ENCODE measurements around the gene SPTBN1.

Gene SPTBN1

DNA sequence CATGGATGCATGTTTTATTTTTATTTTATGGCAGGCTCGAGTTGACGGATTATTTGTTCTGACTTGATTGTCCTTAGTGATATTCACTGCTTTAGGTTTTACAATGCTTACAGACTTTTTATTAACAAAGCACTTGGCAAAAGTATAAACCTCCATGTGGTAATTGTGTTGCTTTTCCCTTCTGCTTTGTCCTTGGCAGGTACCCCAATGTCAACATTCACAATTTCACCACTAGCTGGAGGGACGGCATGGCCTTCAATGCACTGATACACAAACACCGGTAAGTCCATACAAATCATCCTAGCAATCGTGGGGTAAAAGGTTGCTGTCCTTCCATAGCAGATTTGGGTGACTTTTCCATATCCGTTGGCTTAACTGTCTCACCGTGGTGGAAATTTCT lies 161.3 kb downstream of the SPTBN1 start:
- DNase-seq = no peak

DNA sequence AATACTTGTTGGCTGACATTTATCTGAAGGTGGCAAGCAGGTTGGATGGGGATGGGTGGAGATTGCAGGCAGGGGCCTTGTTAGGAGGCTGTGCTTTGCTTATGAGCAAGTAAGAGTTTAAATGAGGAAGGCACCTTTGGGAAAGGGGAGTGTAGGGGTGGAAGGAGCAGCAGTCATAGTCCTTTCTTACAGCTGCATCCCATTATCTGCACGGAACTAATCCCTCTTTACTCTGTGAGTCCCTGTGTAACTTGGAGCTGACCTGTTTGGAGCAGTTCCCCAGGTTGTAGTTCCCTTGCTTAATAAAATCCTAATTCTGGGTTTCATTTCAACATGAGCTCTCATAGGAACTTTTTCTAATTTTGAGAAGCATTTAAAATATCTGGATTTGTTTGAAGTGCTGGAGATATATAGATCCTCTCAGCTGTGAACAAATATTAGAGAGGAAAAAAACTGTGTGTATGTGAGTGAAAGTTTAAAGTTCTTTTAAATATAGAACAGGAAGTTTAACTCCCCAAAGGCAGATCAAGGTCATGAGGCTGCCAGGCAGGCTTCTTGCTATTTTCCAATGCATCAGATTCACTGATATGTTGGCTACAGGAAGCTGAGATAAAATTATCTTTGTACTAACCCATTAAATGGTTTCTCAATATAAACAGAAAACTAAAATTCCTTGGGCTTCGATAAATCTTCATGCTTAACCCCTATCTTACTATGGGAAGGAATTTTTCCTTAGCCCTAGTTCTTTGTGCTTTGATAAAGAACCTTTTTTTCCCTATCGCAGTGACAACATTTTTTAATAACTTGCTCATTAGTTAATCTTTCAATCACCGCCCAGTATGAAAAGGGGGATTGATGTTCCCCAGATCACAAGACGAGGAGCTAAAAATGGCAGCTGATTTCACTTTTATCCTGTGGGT lies 162.8 kb downstream of the SPTBN1 start:
- DNase-seq = no peak

GRCh38 chr2:54619660-54620231 lies 163.6 kb downstream of the SPTBN1 start:
- no peak for DNase-seq

DNA sequence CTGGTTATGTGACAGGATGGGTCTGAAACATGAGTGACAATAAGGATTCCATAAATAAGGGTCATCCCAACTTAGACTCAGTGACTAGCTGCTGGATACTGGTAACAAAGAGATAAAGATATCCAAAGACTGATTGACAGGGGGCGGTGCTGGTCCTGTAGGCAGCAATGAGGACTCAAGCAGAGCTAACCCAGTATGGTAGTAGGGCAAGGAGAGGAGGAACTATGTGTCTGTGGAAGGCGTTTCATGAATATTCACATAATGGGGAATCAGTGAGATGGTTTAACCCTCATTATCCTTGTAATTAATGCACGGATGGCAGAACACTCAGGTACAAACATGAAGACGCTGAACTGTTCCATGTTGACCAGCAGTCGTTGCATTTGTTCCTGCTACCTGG lies 164.8 kb downstream of the SPTBN1 start:
- no peak for DNase-seq

- no peak for DNase-seq
These were observed 168.5 kb downstream of the SPTBN1 start for GRCh38 chr2:54624591-54625071.

- DNase-seq = no peak
These were observed 170.0 kb downstream of the SPTBN1 start for GRCh38 chr2:54626131-54626530.

DNA sequence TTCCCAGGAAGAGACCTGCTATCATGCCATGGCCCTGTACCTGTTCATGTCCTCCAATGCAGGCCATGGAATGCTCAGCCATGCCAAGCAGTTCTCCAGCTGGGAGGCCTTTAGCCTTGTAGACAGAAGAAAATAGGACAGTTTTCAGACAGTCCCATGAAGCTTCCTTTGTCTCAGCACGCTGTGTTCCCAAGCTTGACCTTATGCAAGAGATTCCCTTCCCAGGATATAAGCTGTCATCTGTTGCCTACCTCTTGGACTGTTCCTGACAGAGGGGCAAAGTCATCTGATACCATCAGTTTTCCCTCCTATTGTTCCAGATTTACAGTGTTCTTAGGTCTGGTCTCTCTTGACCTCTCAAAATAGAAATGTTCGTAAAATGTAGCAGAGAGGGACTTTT lies 170.8 kb downstream of the SPTBN1 start:
- no peak for DNase-seq

DNA sequence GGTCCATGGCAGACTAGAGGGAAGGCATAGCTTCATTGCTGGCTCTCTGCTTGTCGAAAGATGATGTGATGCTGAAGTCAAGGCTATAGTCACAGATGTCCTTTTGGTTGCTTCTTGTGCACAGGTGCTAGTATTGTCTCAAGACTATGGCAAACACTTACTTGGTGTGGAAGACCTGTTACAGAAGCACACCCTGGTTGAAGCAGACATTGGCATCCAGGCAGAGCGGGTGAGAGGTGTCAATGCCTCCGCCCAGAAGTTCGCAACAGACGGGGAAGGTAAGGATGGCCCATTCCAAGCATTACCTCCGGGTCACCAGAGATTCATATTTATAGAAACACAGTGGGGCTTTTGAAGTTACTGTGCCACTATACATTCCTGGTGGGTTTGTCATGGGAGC lies 171.8 kb downstream of the SPTBN1 start:
- DNase-seq = no peak

- DNase-seq = no peak
These were observed 172.3 kb downstream of the SPTBN1 start for GRCh38 chr2:54628418-54628817.

DNA sequence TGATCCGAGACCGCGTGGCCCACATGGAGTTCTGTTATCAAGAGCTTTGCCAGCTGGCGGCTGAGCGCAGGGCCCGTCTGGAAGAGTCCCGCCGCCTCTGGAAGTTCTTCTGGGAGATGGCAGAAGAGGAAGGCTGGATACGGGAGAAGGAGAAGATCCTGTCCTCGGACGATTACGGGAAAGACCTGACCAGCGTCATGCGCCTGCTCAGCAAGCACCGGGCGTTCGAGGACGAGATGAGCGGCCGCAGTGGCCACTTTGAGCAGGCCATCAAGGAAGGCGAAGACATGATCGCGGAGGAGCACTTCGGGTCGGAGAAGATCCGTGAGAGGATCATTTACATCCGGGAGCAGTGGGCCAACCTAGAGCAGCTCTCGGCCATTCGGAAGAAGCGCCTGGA lies 172.8 kb downstream of the SPTBN1 start:
- DNase-seq = no peak

GRCh38 chr2:54629390-54629789 lies 173.3 kb downstream of the SPTBN1 start:
- DNase-seq = no peak

DNA sequence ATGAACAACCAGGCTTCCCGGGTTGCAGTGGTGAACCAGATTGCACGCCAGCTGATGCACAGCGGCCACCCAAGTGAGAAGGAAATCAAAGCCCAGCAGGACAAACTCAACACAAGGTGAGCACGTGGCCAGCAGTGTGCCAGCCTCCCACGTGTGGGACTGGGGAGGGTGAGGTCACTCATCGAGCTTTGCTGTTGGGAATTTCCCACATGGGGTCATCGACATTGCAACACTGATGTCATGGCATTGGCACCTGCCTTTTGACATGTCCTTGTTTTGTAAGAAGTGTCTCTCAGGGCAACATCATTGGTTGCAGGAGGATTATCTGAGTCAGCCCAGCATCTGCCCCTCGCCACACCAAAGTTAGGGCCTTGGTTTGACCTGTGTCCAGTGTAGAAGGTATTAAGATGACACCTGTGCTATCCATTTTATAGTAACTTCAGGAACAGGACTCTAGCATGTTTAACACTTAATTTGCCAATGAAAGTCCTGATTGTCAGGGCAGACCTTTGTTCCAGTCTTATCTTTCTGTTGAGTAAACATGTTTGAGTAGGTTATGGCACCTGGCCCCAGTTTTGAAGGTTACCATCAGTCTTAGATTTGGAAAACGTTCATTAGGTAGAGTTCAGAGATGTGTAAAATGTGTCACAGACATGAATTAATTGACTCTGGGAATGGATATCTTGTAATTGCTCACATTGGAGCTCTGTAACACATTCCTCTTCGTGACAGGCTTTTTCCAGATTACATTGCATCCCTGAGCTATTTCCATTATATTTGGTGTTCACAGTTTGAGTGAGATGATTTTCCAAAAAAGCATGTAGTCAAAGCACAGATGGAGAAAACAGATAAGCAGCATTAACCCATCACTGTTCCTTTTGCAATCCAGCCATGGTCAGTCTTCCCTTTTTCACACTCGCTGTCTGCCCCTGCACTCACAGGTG lies 174.1 kb downstream of the SPTBN1 start:
- no peak for DNase-seq

GRCh38 chr2:54630858-54631497 lies 174.9 kb downstream of the SPTBN1 start:
- no peak for DNase-seq

DNA sequence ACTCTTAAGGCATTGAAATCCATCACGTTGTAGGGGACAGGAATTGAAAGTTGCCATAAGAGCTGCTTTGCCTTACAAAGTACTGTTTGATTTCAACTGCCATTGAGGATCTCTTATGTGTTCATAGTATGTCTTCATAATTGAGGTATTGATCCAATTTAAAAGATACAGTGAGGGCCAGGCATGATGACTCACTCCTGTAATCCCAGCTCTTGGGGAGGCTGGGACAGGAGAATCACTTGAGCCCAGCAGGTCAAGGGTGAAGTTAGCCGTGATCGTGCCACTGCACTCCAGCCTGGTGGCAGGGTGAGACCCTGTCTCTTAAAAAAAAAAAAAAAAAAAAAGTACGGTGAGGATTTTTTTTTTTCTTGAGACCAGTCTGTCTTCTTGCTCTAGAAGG lies 175.6 kb downstream of the SPTBN1 start:
- DNase-seq = no peak

DNA sequence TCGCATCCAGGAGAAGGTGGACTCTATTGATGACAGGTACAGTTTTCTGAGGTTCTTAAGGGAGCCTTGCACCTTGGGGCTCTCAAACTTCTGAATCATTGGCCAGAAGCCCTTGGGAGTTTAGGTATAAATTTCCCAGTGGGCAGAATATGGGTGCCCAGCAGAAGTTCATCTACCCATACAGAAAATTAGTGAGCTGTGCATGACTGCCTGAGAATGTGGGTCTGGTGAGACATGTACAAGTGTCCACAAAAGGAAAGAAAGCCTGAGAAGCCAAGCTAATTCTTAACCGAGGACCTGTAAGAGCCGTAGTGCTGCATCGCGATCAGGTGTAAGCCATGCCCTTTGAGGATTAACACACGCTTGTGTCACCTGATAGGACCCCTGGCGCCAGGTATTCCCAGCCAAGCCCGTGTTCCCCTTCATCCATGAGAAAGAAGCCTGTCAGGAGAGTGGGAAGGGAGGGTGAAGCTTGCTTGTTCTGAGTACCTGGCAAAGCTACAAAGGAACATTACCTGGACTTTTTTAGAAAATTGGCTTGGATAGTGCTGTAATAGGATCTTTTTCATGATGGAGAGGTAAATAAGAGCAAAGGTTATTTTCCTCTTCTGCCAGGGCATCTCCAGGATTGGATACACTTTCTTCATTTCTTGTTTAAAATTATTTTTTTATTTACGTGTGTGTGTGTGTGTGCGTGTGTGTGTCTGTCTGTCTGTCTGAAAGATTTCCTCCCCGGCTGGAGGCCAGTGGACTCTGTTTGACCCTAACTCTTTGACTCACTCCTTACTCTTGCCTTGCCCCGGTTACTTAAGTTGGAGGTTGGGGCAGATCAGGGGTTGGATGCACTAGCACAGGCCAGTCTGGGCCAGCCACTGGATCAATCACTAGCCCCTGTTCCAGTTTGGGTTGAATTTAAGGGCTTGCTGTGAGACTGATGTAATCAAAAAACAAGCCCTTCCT lies 176.9 kb downstream of the SPTBN1 start:
- DNase-seq = no peak

- DNase-seq = no peak
These were observed 177.9 kb downstream of the SPTBN1 start for GRCh38 chr2:54634021-54634420.

- no peak for DNase-seq
These were observed 178.7 kb downstream of the SPTBN1 start for GRCh38 chr2:54634564-54635511.

GRCh38 chr2:54635554-54636152 lies 179.5 kb downstream of the SPTBN1 start:
- DNase-seq = no peak

GRCh38 chr2:54636415-54637139 lies 180.4 kb downstream of the SPTBN1 start:
- DNase-seq = no peak
